Measurements from ENCODE around the gene CDSN. TPM values are rescaled to one million over a fixed set of nuclear protein-coding genes. Genes with fewer than 3 reads are reported as not detected.

CDSN gene
- polyA plus RNA-seq, 1 donor (not counting 4 experiments of a cell fraction or from before 2014, with no cell fraction given) = 4.0 TPM

DNA sequence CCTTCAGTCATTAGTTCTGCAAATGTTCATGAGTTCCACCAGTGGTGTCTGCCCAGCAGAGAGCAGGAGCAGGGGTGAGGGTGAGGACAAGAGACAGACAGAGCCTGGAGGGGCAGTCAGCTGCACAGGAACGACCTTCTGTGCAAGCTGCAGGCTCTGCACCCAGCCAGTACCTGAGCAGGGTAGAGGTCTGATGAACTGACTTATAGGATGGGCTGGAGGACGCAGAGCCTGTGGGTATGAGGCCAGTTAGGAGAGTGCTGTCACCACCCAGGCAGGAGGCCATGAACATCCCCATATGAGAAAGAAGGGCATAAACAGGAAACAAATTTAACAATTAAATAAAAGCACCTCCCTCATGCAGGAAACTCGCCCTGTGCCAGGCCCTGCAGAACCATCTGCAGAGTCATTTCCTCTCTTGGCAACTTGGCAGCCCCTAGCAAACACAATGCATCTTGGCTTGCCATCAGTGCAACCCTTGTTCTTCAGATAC lies 25.8 kb downstream of the CDSN start:
- Histone ChIP-seq H3K9me3 (ENCODE audit: control insufficient read depth, low read depth, low read length) (no peaks in the 10 kb centered on the region), H3K9ac (ENCODE audit: control insufficient read depth, extremely low read depth, insufficient read depth, low read length) (no peak overlapping the region), H2AFZ (ENCODE audit: control insufficient read depth, low read length) (peak overlapping the region; percentile 70), H3K4me2 (ENCODE audit: control insufficient read depth, extremely low read depth, insufficient read depth, low read depth, low read length) (no peak overlapping the region), H3K4me1 (ENCODE audit: control insufficient read depth, extremely low read depth, insufficient read depth, low read length) (peaks cover 10% of the 10 kb centered on the region), H3K27me3 (ENCODE audit: control insufficient read depth, extremely low read depth, insufficient read depth, low read length) (no peaks in the 10 kb centered on the region), H4K20me1 (ENCODE audit: control insufficient read depth, extremely low read depth, insufficient read depth, low read length) (no peaks in the 10 kb centered on the region), H3K4me3 (ENCODE audit: control insufficient read depth in 2 of 3, extremely low read depth in 1 of 3, insufficient read depth in 2 of 3, low read depth in 1 of 3, low read length in 3 of 3) (no peak overlapping the region), H3K27ac (ENCODE audit: control insufficient read depth, insufficient read depth, low read length) (no peak overlapping the region), H3K36me3 (ENCODE audit: control insufficient read depth in 2 of 2, extremely low read depth in 1 of 2, insufficient read depth in 2 of 2, low read length in 2 of 2) (no peaks in the 10 kb centered on the region), H3K79me2 (ENCODE audit: control insufficient read depth, insufficient read depth, low read length) (no peaks in the 10 kb centered on the region), H3K9me1 (ENCODE audit: control insufficient read depth, extremely low read depth, insufficient read depth, low read length) (no peaks in the 10 kb centered on the region)
- dilution Hi-C loops (cut with MboI; ENCODE audit: extremely low pct_ligation_motif_present, low sequenced_read_pairs) = no loop called here
- TF ChIP-seq, protein P1, sequence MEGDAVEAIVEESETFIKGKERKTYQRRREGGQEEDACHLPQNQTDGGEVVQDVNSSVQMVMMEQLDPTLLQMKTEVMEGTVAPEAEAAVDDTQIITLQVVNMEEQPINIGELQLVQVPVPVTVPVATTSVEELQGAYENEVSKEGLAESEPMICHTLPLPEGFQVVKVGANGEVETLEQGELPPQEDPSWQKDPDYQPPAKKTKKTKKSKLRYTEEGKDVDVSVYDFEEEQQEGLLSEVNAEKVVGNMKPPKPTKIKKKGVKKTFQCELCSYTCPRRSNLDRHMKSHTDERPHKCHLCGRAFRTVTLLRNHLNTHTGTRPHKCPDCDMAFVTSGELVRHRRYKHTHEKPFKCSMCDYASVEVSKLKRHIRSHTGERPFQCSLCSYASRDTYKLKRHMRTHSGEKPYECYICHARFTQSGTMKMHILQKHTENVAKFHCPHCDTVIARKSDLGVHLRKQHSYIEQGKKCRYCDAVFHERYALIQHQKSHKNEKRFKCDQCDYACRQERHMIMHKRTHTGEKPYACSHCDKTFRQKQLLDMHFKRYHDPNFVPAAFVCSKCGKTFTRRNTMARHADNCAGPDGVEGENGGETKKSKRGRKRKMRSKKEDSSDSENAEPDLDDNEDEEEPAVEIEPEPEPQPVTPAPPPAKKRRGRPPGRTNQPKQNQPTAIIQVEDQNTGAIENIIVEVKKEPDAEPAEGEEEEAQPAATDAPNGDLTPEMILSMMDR (optimal IDR thresholded peaks at IDR 0.05 in 1 of 3, IDR thresholded peaks at IDR 0.05 in 1 of 3, conservative IDR thresholded peaks at IDR 0.05 in 1 of 3; ENCODE audit: extremely low read depth in 1 of 3, insufficient read depth in 2 of 3, low read length in 3 of 3) = no peak
- TF ChIP-seq EZH2 (IDR thresholded peaks at IDR 0.05; ENCODE audit: low read length) = no peak
- peak; percentile 84 for FAIRE-seq
- no peak for DNase-seq (ENCODE audit: low read depth, low spot score)

DNA sequence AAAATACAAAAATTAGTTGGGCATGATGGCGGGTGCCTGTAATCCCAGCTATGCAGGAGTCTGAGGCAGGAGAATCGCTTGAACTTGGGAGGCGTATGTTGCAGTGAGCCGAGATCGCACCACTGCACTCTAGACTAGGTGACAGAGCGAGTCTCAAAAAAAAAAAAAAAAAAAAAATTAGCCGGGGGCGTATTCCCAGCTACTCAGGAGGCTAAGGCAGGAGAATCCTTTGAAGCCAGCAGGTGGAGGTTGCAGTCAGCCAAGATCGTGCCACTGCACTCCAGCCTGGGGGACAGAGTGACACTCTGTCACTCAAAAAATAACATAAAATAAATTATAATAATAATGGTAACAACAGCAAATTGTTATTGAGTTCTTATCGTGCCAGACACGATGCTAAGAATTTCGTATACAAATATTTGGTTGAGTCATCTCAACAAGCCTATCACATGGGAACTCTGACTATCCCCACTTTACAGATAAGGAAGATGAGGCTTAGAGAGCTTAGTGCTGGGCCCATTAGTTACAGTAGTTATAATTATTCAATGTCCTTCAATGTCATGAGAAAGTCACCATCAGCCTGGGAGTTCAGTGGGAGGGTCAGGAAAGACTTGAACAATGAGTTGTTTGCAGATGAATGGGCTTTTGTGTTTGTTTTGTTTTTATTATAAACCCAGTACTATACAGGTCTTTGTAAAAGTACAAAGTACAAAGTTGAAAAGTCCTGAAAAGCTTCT lies 27.3 kb downstream of the CDSN start:
- H3K4me1 ChIP-seq (ENCODE audit: control insufficient read depth, extremely low read depth, insufficient read depth, low read length) = peaks cover 10% of the 10 kb centered on the region
- no peaks in the 10 kb centered on the region for H3K9me1 ChIP-seq (ENCODE audit: control insufficient read depth, extremely low read depth, insufficient read depth, low read length)
- H3K9ac ChIP-seq (ENCODE audit: control insufficient read depth, extremely low read depth, insufficient read depth, low read length) = no peak overlapping the region
- H3K9me3 ChIP-seq (ENCODE audit: control insufficient read depth, low read depth, low read length) = no peaks in the 10 kb centered on the region
- no peak overlapping the region for H2AFZ ChIP-seq (ENCODE audit: control insufficient read depth, low read length)
- dilution Hi-C loops (cut with MboI; ENCODE audit: extremely low pct_ligation_motif_present, low sequenced_read_pairs) = no loop called here
- H3K27ac ChIP-seq (ENCODE audit: control insufficient read depth, insufficient read depth, low read length) = no peak overlapping the region
- no peak for FAIRE-seq
- no peaks in the 10 kb centered on the region for H3K36me3 ChIP-seq (ENCODE audit: control insufficient read depth in 2 of 2, extremely low read depth in 1 of 2, insufficient read depth in 2 of 2, low read length in 2 of 2)
- no peaks in the 10 kb centered on the region for H3K79me2 ChIP-seq (ENCODE audit: control insufficient read depth, insufficient read depth, low read length)
- TF ChIP-seq EZH2 (IDR thresholded peaks at IDR 0.05; ENCODE audit: low read length) = no peak
- TF ChIP-seq, protein P1 (optimal IDR thresholded peaks at IDR 0.05 in 1 of 3, IDR thresholded peaks at IDR 0.05 in 1 of 3, conservative IDR thresholded peaks at IDR 0.05 in 1 of 3; ENCODE audit: extremely low read depth in 1 of 3, insufficient read depth in 2 of 3, low read length in 3 of 3) = no peak
- H3K27me3 ChIP-seq (ENCODE audit: control insufficient read depth, extremely low read depth, insufficient read depth, low read length) = no peaks in the 10 kb centered on the region
- no peak overlapping the region for H3K4me3 ChIP-seq (ENCODE audit: control insufficient read depth in 2 of 3, extremely low read depth in 1 of 3, insufficient read depth in 2 of 3, low read depth in 1 of 3, low read length in 3 of 3)
- DNase-seq (ENCODE audit: low read depth, low spot score) = no peak
- H3K4me2 ChIP-seq (ENCODE audit: control insufficient read depth, extremely low read depth, insufficient read depth, low read depth, low read length) = no peak overlapping the region
- no peaks in the 10 kb centered on the region for H4K20me1 ChIP-seq (ENCODE audit: control insufficient read depth, extremely low read depth, insufficient read depth, low read length)
